Thyroid gland (tissue), 4 donors: ENCODE results near the gene TBC1D22A.

Experiments
- CTCF ChIP-seq, 6 experiments: fragments of 200-600 bp in 3 of 6; fragments of 450-650 bp in 3 of 6; sonication (generic) in 3 of 6; IDR thresholded peaks; one replicate each; pipeline ENCODE4 v1.5.1; 2016 to 2019; ENCODE audit warnings: antibody characterized with exemption in 6 of 6, mild to moderate bottlenecking in 2 of 6, inconsistent platforms in 1 of 6, moderate library complexity in 1 of 6
- POLR2A ChIP-seq, 2 donors: fragments of 450-650 bp; IDR thresholded peaks; one replicate each; pipeline ENCODE4 v1.6.1; 2017; ENCODE audit warnings: antibody characterized with exemption in 2 of 2, mild to moderate bottlenecking in 2 of 2, moderate library complexity in 1 of 2

- no peak for TF ChIP-seq CTCF (IDR thresholded peaks at IDR 0.05)
- no peak for TF ChIP-seq POLR2A (IDR thresholded peaks at IDR 0.05)
Observed at GRCh38 chr22:47168900-47169800, 406.7 kb downstream of the TBC1D22A start.
